H1 (cell line): Measurements from ENCODE around the gene NDP.

ENCODE experiments used
- CTCF ChIP-seq, 3 experiments: IDR thresholded peaks; 1 replicate in 2 of 3; 2 replicates in 1 of 3; pipeline versions ENCODE4 v1.5.1 to v1.6.1; 2011; ENCODE audit warnings: low read length in 3 of 3, mild to moderate bottlenecking in 3 of 3, inconsistent platforms in 2 of 3, low read depth in 1 of 3, moderate library complexity in 1 of 3; ENCODE audit not compliant: insufficient read depth in 1 of 3; ENCODE audit errors: control extremely low read depth in 1 of 3
- EP300 ChIP-seq, 2 experiments: IDR thresholded peaks; 1 replicate in 1 of 2; 2 replicates in 1 of 2; pipeline ENCODE4 v1.6.1; 2011 to 2012; ENCODE audit warnings: low read depth in 2 of 2, low read length in 2 of 2, mild to moderate bottlenecking in 2 of 2, borderline replicate concordance in 1 of 2, inconsistent platforms in 1 of 2, moderate library complexity in 1 of 2
- GABPA ChIP-seq: IDR thresholded peaks from 2 replicates; pipeline ENCODE4 v1.6.1; 2011; ENCODE audit warnings: mild to moderate bottlenecking, low read length, moderate library complexity, borderline replicate concordance; ENCODE audit not compliant: insufficient read depth
- MAX ChIP-seq: IDR thresholded peaks from 2 replicates; pipeline ENCODE4 v1.6.1; 2012; ENCODE audit warnings: inconsistent platforms
- POLR2A ChIP-seq, 2 experiments: IDR thresholded peaks; 1 replicate in 1 of 2; 2 replicates in 1 of 2; pipeline ENCODE4 v1.6.1; 2011; ENCODE audit warnings: low read depth in 2 of 2, low read length in 2 of 2, mild to moderate bottlenecking in 2 of 2; ENCODE audit errors: control extremely low read depth in 1 of 2

GRCh38 chrX:43974100-43974475 is 898 bp upstream of the NDP start:
- no peak for TF ChIP-seq CTCF (IDR thresholded peaks at IDR 0.05; ENCODE audit: control extremely low read depth in 1 of 3, insufficient read depth in 1 of 3, low read depth in 1 of 3, low read length in 3 of 3)
- no peak for TF ChIP-seq POLR2A (IDR thresholded peaks at IDR 0.05; ENCODE audit: control extremely low read depth in 1 of 2, low read depth in 2 of 2, low read length in 2 of 2)
- TF ChIP-seq GABPA: no peak
- TF ChIP-seq MAX: no peak
- TF ChIP-seq EP300 (IDR thresholded peaks at IDR 0.05; ENCODE audit: borderline replicate concordance in 1 of 2, low read depth in 2 of 2, low read length in 2 of 2): no peak
